Mucosa of gallbladder (tissue), 1 donor: Measurements from ENCODE around the gene C1QTNF12. TPM values are rescaled to one million over a fixed set of nuclear protein-coding genes. Genes with fewer than 3 reads are reported as not detected.

Source experiments
- DNase-seq: peaks from one replicate; pipeline ENCODE4 v3.0.0-alpha.2; 2020; ENCODE audit warnings: low spot score
- total RNA-seq: library from RNA; stranded (reverse); gene quantifications from one replicate; pipeline ENCODE4 v1.2.1, GENCODE V29; 2021
- donor health status: DM: no; HTN: no; CAD: no.

Gene C1QTNF12, protein sequence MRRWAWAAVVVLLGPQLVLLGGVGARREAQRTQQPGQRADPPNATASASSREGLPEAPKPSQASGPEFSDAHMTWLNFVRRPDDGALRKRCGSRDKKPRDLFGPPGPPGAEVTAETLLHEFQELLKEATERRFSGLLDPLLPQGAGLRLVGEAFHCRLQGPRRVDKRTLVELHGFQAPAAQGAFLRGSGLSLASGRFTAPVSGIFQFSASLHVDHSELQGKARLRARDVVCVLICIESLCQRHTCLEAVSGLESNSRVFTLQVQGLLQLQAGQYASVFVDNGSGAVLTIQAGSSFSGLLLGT
- 4.9 TPM for total RNA-seq

DNA sequence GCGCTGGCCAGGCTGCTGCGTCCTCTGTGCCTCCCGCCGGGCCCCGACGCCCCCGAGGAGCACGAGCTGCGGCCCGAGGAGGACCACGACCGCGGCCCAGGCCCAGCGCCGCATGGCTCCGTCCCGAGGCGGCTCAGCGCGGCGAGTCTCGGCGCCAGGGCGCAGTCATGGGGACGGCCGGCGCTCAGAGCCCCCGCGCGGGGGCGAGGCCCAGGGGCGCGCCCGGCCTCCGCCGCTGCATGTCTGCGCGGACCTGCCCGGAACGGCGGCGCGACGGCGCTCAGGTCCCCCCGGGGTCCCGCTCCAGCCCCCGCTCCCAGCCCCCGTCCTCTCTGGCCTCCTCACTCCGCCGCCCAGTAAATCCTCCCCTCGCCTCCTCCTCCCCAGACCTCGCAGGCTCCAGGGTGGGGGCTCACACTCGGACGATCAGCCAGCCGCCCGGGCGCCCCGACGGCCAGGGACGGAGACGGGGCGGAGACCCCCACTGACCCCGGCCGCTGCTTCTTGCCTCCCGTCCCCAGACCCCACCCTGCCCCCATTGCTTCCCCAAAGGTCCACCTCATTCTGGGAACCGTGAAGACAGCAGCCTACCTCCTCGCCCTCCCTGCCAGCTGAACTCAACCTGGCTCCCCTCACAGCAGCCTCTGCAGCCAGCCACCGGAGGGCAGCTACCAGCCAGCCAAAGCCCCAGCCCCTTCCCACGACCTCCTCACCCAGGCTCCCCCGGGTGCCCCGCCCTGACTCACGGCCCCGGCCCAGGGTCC is at the start of gene C1QTNF12:
Gene C1QTNF12 (minus strand): TSS at position 146 of the 764 bp plus-strand sequence. CDS start 32 bp downstream, at position 114.
- no peak for DNase-seq

DNA sequence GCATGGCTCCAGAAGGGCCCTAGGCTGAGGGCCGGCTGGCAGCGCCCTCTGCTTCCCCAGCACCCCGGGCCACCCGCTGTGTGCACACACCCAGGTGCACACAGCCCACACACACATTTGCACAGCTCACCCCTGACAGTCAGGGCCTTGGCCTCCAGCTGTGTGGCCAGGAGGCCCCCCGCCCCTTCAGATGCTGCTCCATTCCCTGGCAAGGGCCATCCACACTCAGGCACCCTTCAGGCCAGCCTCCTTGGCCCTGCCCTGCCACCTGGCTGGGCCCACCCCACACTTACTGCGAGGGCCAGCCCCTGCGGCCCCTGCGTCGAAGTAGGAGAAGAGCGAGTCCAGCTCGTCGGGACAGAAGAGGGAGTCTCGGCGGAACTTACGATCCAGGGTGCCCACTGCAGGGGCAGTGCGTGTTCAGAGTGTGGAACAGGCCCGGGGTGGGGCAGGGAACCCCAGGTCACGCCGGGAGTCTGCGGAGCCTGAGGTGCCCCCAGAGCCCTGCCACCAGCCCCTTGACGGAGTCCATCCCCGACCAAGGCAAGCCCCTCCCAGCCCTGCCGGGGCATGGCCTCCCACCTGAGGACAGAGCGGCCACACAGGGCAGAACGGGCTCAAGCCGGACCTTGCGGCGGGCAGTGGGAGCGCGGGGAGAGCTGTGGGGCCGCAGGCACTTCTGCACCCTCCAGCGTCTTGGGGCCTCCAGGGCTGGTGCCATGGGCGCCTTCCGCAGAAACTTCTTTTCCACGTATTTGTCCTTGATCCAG is 48.8 kb upstream of the C1QTNF12 start:
- DNase-seq, result no peak

- no peak for DNase-seq
Observed at GRCh38 chr1:1294250-1294890, 47.8 kb upstream of the C1QTNF12 start.

DNA sequence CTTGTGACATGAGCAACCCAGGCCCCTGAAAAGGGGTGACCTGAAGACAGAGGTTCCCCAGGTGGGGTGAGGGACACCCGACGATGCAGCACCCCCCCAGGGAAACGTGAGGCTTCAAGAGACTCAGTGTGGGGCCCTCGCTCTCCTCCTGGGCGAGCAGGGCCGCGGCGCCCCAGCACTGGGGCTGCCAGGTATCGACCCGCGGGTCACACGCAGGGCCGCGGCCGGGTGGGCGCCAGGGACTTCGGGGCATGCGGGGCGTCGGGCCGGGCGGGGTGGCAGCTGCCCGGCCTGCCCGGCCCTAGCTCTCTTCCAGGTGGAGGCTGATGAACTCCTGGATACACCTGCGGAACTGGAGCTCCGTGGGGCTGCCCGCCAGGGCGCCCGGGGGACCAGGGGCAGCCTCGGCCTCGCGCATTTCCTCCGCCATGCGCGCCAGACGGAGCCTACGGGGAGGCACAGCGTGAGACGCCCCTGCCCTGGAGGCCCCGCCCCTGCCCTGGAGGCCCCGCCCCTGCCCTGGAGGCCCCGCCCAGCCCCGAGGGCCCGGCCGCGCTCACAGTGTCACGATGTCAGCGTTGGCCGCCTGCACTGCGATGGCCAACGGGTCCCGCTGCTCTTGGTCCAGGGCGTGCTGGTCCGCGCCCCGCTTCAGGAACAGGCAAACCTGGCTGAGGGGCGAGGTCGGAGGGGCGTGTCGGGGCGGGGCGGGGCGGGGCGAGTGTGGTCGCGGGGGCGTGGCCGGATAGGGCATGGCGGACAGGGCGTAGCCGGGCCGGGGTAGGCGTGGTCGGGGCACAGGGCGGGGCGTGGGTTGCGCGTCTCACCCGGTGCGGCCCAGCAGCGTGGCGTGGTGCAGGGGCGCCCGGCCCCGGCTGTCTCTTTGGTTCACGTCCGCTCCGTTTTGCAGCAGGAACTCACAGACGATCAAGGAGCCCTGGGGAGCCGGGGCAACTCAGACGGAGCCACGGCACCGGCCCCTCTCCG is 47.0 kb upstream of the C1QTNF12 start:
- no peak for DNase-seq

DNA sequence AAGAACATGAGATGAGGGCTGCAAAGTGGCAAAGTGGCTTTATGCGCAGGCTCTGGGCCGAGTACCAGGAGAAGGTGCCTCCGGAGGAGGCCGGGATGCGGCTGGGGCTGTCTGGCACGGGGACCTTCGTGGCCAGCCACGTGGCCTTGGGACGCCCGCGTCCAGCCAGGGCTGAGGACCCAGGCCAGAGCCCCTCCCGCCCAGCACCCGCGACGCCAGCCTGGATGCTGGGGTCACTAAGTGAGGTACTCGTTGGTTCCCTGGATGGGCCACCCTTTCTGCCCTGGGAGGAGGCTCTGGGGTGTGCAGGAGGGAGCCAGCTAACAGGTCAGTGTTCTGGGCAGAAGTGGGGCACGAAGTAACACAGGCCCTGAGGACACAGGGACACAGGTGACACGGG is 46.3 kb upstream of the C1QTNF12 start:
- DNase-seq, result no peak

- no peak for DNase-seq
Observed at GRCh38 chr1:1292442-1292779, 45.9 kb upstream of the C1QTNF12 start.

GRCh38 chr1:1291548-1292441 is 45.3 kb upstream of the C1QTNF12 start:
- peak; percentile 79 for DNase-seq

DNA sequence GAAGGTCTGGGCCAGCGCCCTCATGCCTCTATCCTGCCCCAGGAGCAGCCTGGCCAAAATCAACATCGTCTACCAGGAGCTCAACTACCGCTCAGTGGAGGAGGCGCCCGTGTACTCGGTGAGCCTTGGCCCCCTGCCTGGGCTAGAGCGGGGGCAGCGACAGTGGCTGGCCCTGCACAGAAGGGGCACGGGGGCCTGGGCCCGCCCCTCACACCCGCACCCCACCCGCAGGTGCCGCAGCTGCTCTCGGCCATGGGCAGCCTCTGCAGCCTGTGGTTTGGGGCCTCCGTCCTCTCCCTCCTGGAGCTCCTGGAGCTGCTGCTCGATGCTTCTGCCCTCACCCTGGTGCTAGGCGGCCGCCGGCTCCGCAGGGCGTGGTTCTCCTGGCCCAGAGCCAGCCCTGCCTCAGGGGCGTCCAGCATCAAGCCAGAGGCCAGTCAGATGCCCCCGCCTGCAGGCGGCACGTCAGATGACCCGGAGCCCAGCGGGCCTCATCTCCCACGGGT is 44.6 kb upstream of the C1QTNF12 start:
- no peak for DNase-seq

- peak; percentile 56 for DNase-seq
Observed at GRCh38 chr1:1290238-1290731, 43.8 kb upstream of the C1QTNF12 start.

GRCh38 chr1:1287288-1288110 is 41.0 kb upstream of the C1QTNF12 start:
- no peak for DNase-seq

DNA sequence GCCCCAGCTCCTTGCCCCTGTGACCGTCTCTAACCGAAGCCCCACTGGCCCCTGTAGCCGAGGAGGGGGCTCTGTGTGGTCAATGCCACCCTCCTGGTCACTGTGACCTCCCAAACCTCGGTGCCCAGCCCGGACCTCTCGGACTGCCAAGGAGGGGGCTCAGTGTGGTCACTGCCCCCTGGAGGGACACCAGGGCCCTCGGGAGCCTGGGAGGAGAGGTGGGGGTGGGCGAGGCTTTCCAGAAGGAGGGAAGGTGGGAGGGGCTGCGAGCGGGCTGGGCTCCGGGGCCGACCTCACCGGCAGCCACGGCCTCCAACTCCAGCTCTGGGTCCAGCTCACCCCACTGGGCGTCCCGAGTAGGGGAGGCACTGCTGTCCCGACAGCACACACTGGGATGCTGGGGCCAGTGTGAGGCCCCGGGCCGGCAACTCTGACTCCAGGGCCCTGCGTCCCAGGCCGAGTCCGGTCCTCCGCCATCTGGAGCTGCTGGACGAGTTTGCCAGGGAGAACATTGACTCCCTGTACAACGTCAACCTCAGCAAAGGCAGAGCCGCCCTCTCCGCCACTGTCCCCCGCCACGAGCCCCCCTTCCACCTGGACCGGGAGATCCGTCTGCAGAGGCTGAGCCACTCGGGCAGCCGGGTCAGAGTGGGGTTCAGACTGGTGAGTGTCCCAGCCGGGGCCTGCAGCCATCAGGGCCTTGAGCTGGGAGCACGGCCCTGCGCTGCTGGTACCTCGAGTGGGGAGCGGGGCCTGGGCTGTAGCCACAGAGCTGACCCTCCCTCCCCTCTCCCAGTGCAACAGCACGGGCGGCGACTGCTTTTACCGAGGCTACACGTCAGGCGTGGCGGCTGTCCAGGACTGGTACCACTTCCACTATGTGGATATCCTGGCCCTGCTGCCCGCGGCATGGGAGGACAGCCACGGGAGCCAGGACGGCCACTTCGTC is 40.1 kb upstream of the C1QTNF12 start:
- DNase-seq, result no peak

GRCh38 chr1:1285611-1286311 is 39.2 kb upstream of the C1QTNF12 start:
- no peak for DNase-seq

- no peak for DNase-seq
Observed at GRCh38 chr1:1285102-1285571, 38.6 kb upstream of the C1QTNF12 start.

DNA sequence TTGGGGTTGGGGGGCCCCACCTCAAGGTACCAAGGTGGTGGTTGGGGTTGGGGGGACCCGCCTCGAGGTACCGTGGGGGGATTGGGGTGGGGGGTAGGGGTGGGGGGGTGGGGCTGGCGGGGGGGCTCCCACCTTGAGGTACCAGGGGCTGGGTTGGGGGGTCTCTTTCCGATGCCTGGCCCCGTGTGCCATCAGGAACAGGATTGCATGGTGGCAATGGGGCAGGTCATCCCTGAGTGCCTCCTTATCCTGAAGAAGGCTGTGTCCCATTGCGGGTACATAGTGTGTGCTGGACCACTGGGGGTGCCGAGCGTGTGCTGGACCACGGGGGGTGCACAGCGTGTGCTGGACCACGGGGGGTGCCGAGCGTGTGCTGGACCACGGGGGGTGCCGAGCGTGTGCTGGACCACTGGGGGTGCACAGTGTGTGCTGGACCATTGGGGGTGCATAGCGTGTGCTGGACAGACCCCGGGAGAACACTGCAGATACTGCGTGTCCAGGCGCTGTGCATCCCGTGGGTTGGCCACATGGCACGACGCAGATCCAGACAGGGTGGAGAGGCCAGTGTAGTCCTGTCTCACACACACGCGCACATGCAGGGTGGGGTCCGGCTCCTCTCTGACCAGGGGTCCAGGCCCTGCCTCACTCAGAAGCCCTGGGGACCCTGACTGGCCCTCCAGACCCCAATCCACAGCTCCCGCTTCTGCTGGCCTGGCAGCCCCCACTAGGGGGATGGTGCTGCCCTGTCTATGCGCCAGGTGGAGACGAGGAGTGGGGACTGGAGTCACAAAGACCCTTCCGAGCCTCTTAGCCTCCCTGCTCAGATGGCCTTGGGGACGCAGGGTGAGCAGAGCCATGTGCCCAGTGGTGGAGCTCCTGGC is 37.9 kb upstream of the C1QTNF12 start:
- DNase-seq, result no peak

DNA sequence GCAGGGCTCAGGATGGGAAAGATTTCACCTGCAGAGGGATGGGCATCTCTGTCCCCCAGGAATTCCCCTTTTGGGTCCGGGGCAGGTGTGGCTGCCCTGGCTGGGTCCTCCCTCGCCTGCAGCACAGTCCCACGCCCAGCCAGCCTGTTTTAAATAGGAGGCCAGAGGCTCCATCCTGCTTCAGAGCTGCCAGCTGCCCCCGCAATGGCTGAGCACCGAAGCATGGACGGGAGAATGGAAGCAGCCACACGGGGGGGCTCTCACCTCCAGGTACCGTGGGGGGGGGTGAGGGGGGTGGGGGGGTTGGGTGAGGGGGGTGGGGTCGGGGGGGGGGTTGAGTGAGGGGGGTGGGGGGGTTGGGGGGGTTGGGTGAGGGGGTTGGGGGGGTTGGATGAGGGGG is 37.3 kb upstream of the C1QTNF12 start:
- DNase-seq, result no peak

GRCh38 chr1:1282998-1283397 is 36.5 kb upstream of the C1QTNF12 start:
- no peak for DNase-seq
